Heart right ventricle (tissue), 16 donors: Measurements from ENCODE around the gene GRAMD2B. TPM values are rescaled to one million over a fixed set of nuclear protein-coding genes. Genes with fewer than 3 reads are reported as not detected.
"Not testable (repeated sequence)": the region's sequence is repeated elsewhere in the genome, so short reads cannot be mapped to it uniquely, and the experiment has no call there.

ENCODE experiments used
- ATAC-seq, 8 donors: fragments of 200-7000 bp; cut with Tn5 transposase; one replicate each; pipeline ENCODE4 v1.9.1; 2020; ENCODE audit warnings: mild to moderate bottlenecking in 8 of 8, moderate library complexity in 8 of 8, moderate number of reproducible peaks in 1 of 8
- DNase-seq, 2 donors: peaks; one replicate each; pipeline ENCODE4 v3.0.0-alpha.2; 2020
- H3K27ac ChIP-seq, 10 donors: fragments of 200-600 bp; sonication (generic) in 2 of 10; one replicate each; pipeline versions ENCODE4 v1.5.0 to v1.8.0; 2020 to 2022; ENCODE audit warnings: mild to moderate bottlenecking in 3 of 10
- H3K27me3 ChIP-seq, 7 donors: fragments of 200-600 bp; one replicate each; pipeline ENCODE4 v1.8.0; 2021 to 2022; ENCODE audit warnings: mild to moderate bottlenecking in 2 of 7
- H3K36me3 ChIP-seq, 9 donors: fragments of 200-600 bp; sonication (generic) in 1 of 9; one replicate each; pipeline versions ENCODE4 v1.5.0 to v1.8.0; 2020 to 2022; ENCODE audit warnings: mild to moderate bottlenecking in 2 of 9
- H3K4me1 ChIP-seq, 9 donors: fragments of 200-600 bp; sonication (generic) in 1 of 9; one replicate each; pipeline versions ENCODE4 v1.5.0 to v1.8.0; 2020 to 2022; ENCODE audit warnings: mild to moderate bottlenecking in 4 of 9
- H3K4me3 ChIP-seq, 10 donors: fragments of 200-600 bp; sonication (generic) in 2 of 10; one replicate each; pipeline versions ENCODE4 v1.5.0 to v1.8.0; 2020 to 2022; ENCODE audit warnings: mild to moderate bottlenecking in 7 of 10, moderate library complexity in 2 of 10
- H3K9me3 ChIP-seq, 11 donors: fragments of 200-600 bp in 10 of 11; sonication (generic) in 2 of 11; one replicate each; pipeline versions ENCODE4 v1.5.0 to v1.8.0; 2013 to 2022; ENCODE audit warnings: mild to moderate bottlenecking in 2 of 11, control low read depth in 1 of 11, moderate library complexity in 1 of 11
- CTCF ChIP-seq, 9 donors: fragments of 200-600 bp; sonication (generic) in 2 of 9; IDR thresholded peaks; one replicate each; pipeline versions ENCODE4 v1.5.0 to v1.8.0; 2021 to 2022; ENCODE audit warnings: antibody characterized with exemption in 9 of 9, mild to moderate bottlenecking in 5 of 9, moderate library complexity in 1 of 9
- WGBS, 2 donors: extraction: QIAGEN DNeasy Blood & Tissue Kit; methylation state at CpG; one replicate each; pipeline ENCODE4 v1.1.7; 2013; ENCODE audit warnings: inconsistent platforms in 1 of 2; 5-methylcytosine and 5-hydroxymethylcytosine counted together
- intact Hi-C, 10 donors: fragments of 100-400 bp; cut with DNase I; formaldehyde crosslinking; loops; one replicate each; pipeline versions ENCODE4 v1.11.1 to v1.14.2; 2022
- polyA plus RNA-seq, 2 donors: library from polyadenylated mRNA; stranded (reverse); fragments of 200-250 nt; gene quantifications; one replicate each; pipeline ENCODE4 v1.2.3, GENCODE V29; 2013
- total RNA-seq, 10 donors: library from RNA; stranded (reverse); fragmentation: NEBNext Ultra II Directional in 3 of 10; extraction: Animal tissue kit (Norgen Biotek cat#: 25700) in 3 of 10; gene quantifications; one replicate each; pipeline versions ENCODE4 v1.2.1 to v1.2.4, GENCODE V29; 2021 to 2023
- donor health status: Arrhythmogenic right ventricular cardiomyopathy.
- donor health status: ischemic (EF 13 %, LVEDD 7.1; RV severe dilation, severe dysfunction).
- donor health status: healthy with polysubstance abuse.
- donor health status: DM: no; HTN: yes; CAD: no.
- donor health status: DM: no; HTN: no; CAD: no.
- donor health status: ischemic (EF 25% LVEDD 6.9; RV normal size, moderate dysfunction).
- donor health status: ischemic (EF 25% LVEDD 5.7; RV mildly dilated, moderate dysfunction).
- donor health status: healthy.
- donor health status: DM: yes; HTN: yes; CAD: no.
- donor health status: Ischemic cardiomyopathy.
- donor health status: ischemic (EF 35%, LVEDD 5.7; RV mildly dilated, moderate dysfunction).
- donor health status: nonischemic (EF 11% LVEDD 7.7; RV severe dilation, severe dysfunction).
- donor health status: DM: yes; HTN: yes; CAD: no.
- donor health status: PGD.
- donor health status: ischemic (EF 29% LVEDD 5.4; RV normal size, mild dysfunction).
- donor health status: nonischemic (EF 23%, LVEDD 6.1; RV moderate dilation, normal function).

GRAMD2B gene
- total and polyA plus RNA-seq, 12 donors: 10.7 to 47.3 (median 33.7) TPM

- Histone ChIP-seq H3K4me3 (no peak overlapping the region), H3K4me1 (no peaks in the 10 kb centered on the region), H3K27ac (no peak overlapping the region), H3K9me3 (peaks cover 0 to 14% (median 3%) of the 10 kb centered on the region in 11 donors), H3K36me3 (no peaks in the 10 kb centered on the region), H3K27me3 (no peaks in the 10 kb centered on the region)
- WGBS, 2 donors: 61 to 73% methylated on average over 2 of the region's 2 CpGs
- DNase-seq (no peak), ATAC-seq (no peak)
- no peak for TF ChIP-seq CTCF (IDR thresholded peaks at IDR 0.05)
- intact Hi-C loops: no loop called here
Measured at GRCh38 chr5:126395198-126395597, 28.0 kb upstream of the GRAMD2B start.

DNA sequence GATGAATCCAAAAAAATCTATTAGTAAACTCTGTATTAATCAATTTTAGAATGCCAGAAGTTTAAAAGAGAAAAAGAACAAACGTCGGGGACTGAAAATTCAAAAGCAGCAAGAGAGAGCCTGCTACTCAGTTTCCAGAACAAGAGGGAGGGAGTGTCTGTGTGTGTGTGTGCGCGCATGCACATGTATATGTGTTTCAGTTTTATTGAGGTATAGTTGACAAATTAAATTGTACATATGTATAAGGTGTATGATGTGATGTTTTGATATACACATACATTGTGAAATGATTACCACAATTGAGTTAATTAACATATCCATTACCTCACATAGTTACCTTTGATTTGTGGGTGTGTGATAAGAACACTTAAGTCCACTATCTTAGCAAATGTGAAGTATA, 27.6 kb upstream of the GRAMD2B start:
- WGBS, 2 donors: 90 to 92% methylated on average over 4 of the region's 4 CpGs
- ATAC-seq: no peak
- no peaks in the 10 kb centered on the region for H3K4me1 ChIP-seq
- no peak overlapping the region for H3K27ac ChIP-seq
- peaks cover 0 to 18% (median 7%) of the 10 kb centered on the region in 11 donors for H3K9me3 ChIP-seq
- H3K27me3 ChIP-seq: no peaks in the 10 kb centered on the region
- H3K4me3 ChIP-seq: no peak overlapping the region
- DNase-seq: no peak
- intact Hi-C loops: no loop called here
- no peaks in the 10 kb centered on the region for H3K36me3 ChIP-seq
- no peak for TF ChIP-seq CTCF (IDR thresholded peaks at IDR 0.05)

DNA sequence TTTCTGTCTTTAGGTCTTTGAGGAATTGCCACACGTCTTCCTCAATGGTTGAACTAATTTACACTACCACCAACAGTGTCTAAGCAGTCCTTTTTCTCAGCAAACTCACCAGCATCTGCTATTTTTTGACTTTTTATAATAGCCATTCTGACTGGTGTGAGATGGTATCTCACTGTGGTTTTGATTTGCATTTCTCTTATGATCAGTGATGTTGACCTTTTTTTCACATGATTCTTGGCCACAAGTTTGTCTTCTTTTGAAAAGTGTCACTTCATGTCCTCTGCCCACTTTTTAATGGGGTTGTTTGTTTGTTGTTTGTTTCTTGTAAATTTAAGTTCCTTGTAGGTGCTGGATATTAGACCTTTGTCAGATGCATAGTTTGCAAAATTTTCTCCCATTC, 26.5 kb upstream of the GRAMD2B start:
- H3K27ac ChIP-seq, intact Hi-C loops, ATAC-seq, DNase-seq, H3K4me1 ChIP-seq, H3K4me3 ChIP-seq, H3K36me3 ChIP-seq, H3K27me3 ChIP-seq: not testable (repeated sequence)
- 92 to 93% methylated on average over 1 of the region's 1 CpG for WGBS, 2 donors
- H3K9me3 ChIP-seq: peaks cover 0 to 29% (median 16%) of the 10 kb centered on the region in 11 donors

GRCh38 chr5:126398791-126399190, 24.4 kb upstream of the GRAMD2B start:
- DNase-seq: no peak
- no peak overlapping the region for H3K4me3 ChIP-seq
- ATAC-seq: no peak
- H3K9me3 ChIP-seq: peaks cover 0 to 33% (median 18%) of the 10 kb centered on the region in 11 donors
- no peak overlapping the region for H3K27ac ChIP-seq
- H3K36me3 ChIP-seq: no peaks in the 10 kb centered on the region
- no peaks in the 10 kb centered on the region for H3K27me3 ChIP-seq
- no peak for TF ChIP-seq CTCF (IDR thresholded peaks at IDR 0.05)
- intact Hi-C loops: no loop called here
- peaks cover 0 to 3% (median 0%) of the 10 kb centered on the region in 9 donors for H3K4me1 ChIP-seq

- ATAC-seq (no peak), DNase-seq (no peak)
- Histone ChIP-seq H3K27me3 (no peaks in the 10 kb centered on the region), H3K4me1 (peaks cover 0 to 7% (median 0%) of the 10 kb centered on the region in 9 donors), H3K4me3 (no peak overlapping the region), H3K27ac (no peak overlapping the region), H3K9me3 (peaks cover 0 to 33% (median 18%) of the 10 kb centered on the region in 11 donors), H3K36me3 (no peaks in the 10 kb centered on the region)
- WGBS, 2 donors: 89% methylated on average over 3 of the region's 3 CpGs
- no peak for TF ChIP-seq CTCF (IDR thresholded peaks at IDR 0.05)
- intact Hi-C loops: no loop called here
Measured at GRCh38 chr5:126400621-126401251, 22.5 kb upstream of the GRAMD2B start.
